ENCODE data around the gene OR9Q1.

- TF ChIP-seq CTCF (conservative IDR thresholded peaks at IDR 0.05) (0 out of 2 replicates have a peak, but pooled peaks have one; percentile 2), ZFX (IDR thresholded peaks at IDR 0.05) (no peak)
These were observed 110.5 kb downstream of the OR9Q1 start for GRCh38 chr11:58134151-58134550.

All from C4-2B (cell line).